GM18507 (cell line): ENCODE results near the gene ELOB.

Source experiments
- DNase-seq: peaks from one replicate; pipeline ENCODE4 v3.0.0; 2011; ENCODE audit warnings: low read depth; ENCODE audit not compliant: insufficient read length; ENCODE audit errors: extremely low spot score
- FAIRE-seq: peaks from 2 replicates; lab custom pipeline; 2011; peaks lifted over from hg19 to GRCh38; lab: Jason Lieb, UNC

Gene ELOB

GRCh38 chr16:2777231-2777902 lies at the start of gene ELOB:
ELOB (minus strand) TSS chr16:2777280; CDS start chr16:2777239, 41 bp downstream.
- peak; percentile 56 for FAIRE-seq

GRCh38 chr16:2825906-2826305 lies 48.8 kb upstream of the ELOB start:
- FAIRE-seq (no peak), DNase-seq (no peak)

More at GRCh38 chr16:2777231-2777902, at the start of gene ELOB:
- DNase-seq, result peak; percentile 93

GRCh38 chr16:2825049-2825742 lies 48.1 kb upstream of the ELOB start:
- FAIRE-seq, result no peak
- no peak for DNase-seq

DNA sequence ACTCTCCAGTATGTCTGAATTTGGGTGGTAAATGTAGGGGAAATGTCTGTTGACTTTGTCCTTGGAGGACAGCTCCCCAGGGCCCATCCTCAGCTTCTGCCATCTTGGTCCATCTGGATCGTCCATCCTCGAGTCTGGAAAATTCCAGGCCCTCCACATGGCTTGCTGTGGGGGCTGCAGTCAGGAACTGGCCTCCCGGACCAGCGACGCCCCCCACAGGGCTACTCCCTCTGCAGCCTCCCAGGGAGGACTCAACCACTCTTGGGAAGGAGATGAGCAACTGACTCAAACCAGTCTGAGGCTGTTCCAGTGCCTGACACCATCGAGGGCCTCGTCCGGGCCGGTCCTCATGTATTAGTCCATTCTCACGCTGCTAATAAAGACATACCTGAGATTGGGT lies 47.5 kb upstream of the ELOB start:
- DNase-seq (no peak), FAIRE-seq (no peak)

GRCh38 chr16:2822496-2822895 lies 45.4 kb upstream of the ELOB start:
- no peak for FAIRE-seq
- no peak for DNase-seq

- DNase-seq, result no peak
- no peak for FAIRE-seq
These were observed 45.0 kb upstream of the ELOB start for GRCh38 chr16:2822158-2822495.

GRCh38 chr16:2821487-2822157 lies 44.5 kb upstream of the ELOB start:
- FAIRE-seq (no peak), DNase-seq (no peak)

DNA sequence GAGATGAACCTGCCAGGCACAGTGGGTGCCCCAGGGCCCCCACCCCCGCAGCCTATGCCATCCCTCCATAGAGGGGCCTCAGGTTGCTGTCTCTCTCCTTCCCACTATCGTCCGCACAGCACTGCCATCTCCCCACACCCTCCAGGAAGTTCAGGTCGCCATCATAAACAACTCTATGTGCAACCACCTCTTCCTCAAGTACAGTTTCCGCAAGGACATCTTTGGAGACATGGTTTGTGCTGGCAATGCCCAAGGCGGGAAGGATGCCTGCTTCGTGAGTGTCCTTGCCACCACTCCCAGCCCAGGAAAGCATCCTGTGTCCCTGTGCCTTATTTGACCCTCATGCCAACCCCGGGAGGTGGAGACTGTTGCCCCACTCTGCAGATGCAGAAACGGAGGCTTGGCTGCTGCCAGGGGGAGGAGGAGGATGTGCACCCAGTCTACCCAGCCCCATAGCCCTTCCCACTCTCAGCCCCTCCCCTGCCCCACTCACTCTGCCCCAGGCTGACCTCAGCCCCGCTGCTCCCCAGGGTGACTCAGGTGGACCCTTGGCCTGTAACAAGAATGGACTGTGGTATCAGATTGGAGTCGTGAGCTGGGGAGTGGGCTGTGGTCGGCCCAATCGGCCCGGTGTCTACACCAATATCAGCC lies 43.9 kb upstream of the ELOB start:
- DNase-seq (no peak), FAIRE-seq (no peak)

DNA sequence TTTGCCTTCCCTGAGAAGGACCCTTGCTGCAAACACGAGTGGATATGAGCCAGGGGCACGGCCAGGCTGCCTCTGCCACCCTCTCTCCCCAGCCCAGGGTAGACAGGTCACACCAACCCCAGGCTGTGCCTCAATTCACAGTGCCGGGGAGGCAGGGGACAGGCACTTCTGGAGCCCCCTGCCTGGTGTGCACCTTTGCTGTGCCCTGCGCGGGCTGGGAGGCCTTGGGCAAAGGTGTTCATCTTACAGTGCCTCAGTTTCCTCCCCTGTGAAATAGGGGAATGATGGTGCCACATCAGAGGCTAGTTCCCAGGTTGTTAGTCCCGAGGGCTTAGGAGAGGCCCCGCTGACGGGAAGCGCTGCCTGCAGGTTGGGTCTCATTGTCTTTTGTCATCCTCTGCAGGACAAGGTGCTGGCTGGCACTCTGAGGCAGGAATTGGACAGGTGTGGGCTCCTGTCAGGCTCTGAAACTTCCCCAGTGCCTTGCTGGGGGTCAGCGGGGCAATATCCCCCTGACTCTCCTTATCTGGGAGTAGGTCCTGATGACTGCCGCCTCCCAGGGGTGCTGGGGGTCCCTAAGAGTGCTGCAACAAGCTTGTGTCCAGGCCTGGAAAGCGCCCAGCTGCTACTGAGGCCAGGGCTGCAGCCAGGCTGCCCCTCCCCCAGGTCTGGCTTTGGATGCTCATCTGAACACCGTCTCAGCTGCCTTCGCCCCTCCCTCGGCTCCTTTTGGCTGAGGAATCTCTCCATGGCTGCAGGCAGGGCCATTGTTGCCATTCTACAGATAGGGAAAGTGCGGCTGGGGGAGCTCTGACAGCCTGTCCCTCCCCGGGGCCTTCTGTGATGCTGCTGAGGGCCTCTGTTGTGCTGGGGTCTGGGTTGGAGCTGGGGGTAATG lies 43.1 kb upstream of the ELOB start:
- DNase-seq, result no peak
- FAIRE-seq, result no peak

DNA sequence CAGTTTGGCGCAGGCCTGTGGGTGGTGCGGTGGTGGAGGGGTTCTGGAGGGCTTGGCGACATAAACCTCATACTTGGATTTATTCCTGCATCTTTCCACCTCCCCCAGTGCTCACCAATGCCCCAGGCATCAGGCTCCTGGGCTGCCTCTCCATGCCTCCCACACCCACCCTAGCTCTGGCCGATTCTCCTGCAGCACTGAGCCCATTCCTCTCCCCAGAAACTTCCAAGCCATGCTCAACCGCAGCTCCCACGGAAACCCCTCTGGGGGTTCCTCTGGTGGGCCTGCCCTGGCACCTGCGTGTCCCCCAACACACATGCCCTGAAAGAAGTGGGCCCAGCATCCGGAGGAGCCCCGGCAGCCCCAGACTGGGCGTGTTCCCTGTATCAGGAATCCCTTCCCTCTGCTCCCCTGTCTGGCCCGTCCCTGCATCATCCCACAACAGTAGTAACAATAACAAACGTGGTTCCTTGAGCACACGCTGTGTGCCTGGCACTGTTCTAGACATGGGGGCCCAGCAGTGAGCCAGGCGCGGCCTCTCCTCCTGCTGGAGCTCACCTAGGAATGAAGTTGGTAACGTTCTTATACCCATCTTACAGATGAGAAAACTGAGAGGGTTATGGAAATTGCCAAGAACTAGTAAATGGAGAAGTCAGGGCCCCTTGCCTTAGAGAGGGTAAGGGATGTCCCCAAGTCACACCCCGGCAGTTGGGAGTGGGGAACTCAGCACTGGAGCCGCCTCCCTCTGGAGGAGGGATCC lies 42.3 kb upstream of the ELOB start:
- FAIRE-seq, result no peak
- no peak for DNase-seq

- FAIRE-seq (no peak), DNase-seq (no peak)
These were observed 41.3 kb upstream of the ELOB start for GRCh38 chr16:2818272-2818876.

- FAIRE-seq (no peak), DNase-seq (no peak)
These were observed 40.5 kb upstream of the ELOB start for GRCh38 chr16:2817340-2818271.

DNA sequence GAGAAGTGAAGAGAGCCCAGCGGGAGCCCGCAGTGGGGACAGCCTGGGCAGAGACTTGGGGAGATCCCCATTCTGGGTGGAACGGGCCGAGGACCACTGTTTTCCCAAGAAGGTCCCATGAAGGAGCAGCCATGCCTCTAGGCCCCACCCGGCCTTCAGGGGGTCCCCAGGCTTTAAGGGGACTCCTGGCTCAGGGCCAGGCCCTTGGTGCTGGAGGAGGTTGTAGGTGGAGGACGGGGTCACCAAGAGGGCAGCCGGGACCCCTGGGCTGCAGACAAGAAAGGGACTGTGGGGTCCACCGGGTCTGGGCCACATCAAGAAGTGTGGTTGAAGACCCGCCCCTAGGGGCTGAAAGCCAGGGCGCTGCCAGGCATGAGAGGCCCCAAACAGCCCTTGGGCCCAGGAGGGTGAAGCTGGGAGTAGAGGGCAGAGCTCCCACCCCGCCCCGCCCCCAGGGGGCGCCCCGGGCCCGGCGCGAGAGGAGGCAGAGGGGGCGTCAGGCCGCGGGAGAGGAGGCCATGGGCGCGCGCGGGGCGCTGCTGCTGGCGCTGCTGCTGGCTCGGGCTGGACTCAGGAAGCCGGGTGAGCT lies 39.8 kb upstream of the ELOB start, which contains the start of gene PRSS21:
Gene PRSS21, plus strand, starts transcription at position 487 of the 589 bp plus-strand sequence. Its CDS starts 32 bp downstream, at position 519.
- DNase-seq (no peak), FAIRE-seq (no peak)

- DNase-seq (no peak), FAIRE-seq (no peak)
These were observed 38.3 kb upstream of the ELOB start for GRCh38 chr16:2815299-2815771.

GRCh38 chr16:2814551-2815298 lies 37.6 kb upstream of the ELOB start:
- DNase-seq, result no peak
- no peak for FAIRE-seq

GRCh38 chr16:2813771-2814221 lies 36.7 kb upstream of the ELOB start:
- no peak for FAIRE-seq
- no peak for DNase-seq
